HepG2 (cell line): ENCODE data around the gene TMEM145.

Experiments
- EZH2 ChIP-seq: conservative IDR thresholded peaks from 2 replicates; pipeline ENCODE4 v1.6.1; 2012; ENCODE audit warnings: mild to moderate bottlenecking, low read depth, low read length, moderate library complexity
- HNRNPH1 ChIP-seq: fragments of 200-400 bp; formaldehyde crosslinking; optimal IDR thresholded peaks from 2 replicates; pipeline ENCODE3; 2017; ENCODE audit warnings: mild to moderate bottlenecking, low read depth, low read length
- KDM6A ChIP-seq: IDR thresholded peaks from 2 replicates; pipeline ENCODE4 v1.6.1; 2016; ENCODE audit warnings: low read depth
- SETDB1 ChIP-seq: sonication (generic); formaldehyde crosslinking; IDR thresholded peaks from 2 replicates; pipeline ENCODE4 v1.5.1; 2020; ENCODE audit warnings: missing genetic modification reagents, mild to moderate bottlenecking, borderline replicate concordance
- TF ChIP-seq, protein P1 (sequence below): sonication (generic); formaldehyde crosslinking; IDR thresholded peaks from 2 replicates; pipeline ENCODE4 v1.8.0; 2022; ENCODE audit warnings: missing genetic modification reagents, mild to moderate bottlenecking, moderate library complexity, borderline replicate concordance
- TF ChIP-seq, protein P2 (sequence below): IDR thresholded peaks from 2 replicates; pipeline ENCODE4 v1.6.1; 2016; ENCODE audit warnings: missing biosample characterization, missing genetic modification reagents, low read depth

DNA sequence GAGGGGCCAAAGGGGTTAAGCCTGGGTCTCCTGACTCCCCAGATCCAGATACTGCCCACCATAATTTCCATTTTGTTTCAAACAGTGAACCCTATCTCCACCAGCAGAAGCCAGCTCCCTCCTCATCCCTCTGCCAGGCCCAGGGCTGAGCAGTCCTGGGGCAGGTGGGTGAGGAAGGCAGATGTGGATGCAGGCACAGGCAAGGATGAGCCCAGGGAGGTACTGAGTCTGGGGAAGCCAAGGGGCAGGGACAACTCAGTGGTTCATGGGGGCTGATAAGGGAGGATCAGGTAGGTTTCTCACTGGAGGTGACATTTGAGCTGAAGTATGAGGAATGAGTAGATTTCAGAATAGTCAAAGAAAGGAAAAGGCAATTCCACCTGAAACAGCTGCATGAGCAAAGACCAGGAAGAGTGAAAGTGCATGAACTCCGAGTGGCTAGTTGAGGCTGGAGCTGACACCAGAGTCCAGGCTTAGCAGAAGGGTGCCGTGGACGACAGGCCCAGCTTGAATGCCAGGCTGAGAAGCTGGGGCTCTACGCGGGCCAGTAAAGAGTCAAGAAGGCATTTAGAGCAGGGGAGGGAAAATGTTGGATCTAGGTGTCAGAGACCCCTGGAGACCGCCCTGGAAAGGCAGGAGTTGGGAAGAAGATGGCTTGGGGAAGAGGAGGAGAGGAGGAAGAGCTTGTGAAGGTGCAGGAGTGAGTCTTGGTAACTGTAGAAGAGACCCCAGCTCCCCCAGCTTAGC, 33.8 kb upstream of the TMEM145 start:
- TF ChIP-seq, protein P1, sequence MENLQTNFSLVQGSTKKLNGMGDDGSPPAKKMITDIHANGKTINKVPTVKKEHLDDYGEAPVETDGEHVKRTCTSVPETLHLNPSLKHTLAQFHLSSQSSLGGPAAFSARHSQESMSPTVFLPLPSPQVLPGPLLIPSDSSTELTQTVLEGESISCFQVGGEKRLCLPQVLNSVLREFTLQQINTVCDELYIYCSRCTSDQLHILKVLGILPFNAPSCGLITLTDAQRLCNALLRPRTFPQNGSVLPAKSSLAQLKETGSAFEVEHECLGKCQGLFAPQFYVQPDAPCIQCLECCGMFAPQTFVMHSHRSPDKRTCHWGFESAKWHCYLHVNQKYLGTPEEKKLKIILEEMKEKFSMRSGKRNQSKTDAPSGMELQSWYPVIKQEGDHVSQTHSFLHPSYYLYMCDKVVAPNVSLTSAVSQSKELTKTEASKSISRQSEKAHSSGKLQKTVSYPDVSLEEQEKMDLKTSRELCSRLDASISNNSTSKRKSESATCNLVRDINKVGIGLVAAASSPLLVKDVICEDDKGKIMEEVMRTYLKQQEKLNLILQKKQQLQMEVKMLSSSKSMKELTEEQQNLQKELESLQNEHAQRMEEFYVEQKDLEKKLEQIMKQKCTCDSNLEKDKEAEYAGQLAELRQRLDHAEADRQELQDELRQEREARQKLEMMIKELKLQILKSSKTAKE (CRISPR knock-in tag): no peak
- TF ChIP-seq, protein P2, sequence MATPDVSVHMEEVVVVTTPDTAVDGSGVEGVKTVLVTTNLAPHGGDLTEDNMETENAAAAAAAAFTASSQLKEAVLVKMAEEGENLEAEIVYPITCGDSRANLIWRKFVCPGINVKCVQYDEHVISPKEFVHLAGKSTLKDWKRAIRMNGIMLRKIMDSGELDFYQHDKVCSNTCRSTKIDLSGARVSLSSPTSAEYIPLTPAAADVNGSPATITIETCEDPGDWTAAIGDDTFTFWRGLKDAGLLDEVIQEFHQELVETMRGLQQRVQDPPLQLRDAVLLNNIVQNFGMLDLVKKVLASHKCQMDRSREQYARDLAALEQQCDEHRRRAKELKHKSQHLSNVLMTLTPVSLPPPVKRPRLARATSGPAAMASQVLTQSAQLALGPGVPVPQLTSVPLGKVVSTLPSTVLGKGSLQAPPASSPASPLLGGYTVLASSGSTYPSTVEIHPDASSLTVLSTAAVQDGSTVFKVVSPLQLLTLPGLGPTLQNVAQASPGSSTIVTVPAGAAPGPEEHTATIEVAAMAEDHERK (CRISPR knock-in tag): no peak
- TF ChIP-seq EZH2: no peak
- no peak for TF ChIP-seq SETDB1 (CRISPR knock-in tag)
- no peak for TF ChIP-seq HNRNPH1
- TF ChIP-seq KDM6A (CRISPR knock-in tag): no peak
